ENCODE data around the gene HDAC2.
A peak's percentile ranks its signal among the peaks of the same experiment; 100 is the strongest.
"Not testable (repeated sequence)": the region's sequence is repeated elsewhere in the genome, so short reads cannot be mapped to it uniquely, and the experiment has no call there.

HDAC2 gene

DNA sequence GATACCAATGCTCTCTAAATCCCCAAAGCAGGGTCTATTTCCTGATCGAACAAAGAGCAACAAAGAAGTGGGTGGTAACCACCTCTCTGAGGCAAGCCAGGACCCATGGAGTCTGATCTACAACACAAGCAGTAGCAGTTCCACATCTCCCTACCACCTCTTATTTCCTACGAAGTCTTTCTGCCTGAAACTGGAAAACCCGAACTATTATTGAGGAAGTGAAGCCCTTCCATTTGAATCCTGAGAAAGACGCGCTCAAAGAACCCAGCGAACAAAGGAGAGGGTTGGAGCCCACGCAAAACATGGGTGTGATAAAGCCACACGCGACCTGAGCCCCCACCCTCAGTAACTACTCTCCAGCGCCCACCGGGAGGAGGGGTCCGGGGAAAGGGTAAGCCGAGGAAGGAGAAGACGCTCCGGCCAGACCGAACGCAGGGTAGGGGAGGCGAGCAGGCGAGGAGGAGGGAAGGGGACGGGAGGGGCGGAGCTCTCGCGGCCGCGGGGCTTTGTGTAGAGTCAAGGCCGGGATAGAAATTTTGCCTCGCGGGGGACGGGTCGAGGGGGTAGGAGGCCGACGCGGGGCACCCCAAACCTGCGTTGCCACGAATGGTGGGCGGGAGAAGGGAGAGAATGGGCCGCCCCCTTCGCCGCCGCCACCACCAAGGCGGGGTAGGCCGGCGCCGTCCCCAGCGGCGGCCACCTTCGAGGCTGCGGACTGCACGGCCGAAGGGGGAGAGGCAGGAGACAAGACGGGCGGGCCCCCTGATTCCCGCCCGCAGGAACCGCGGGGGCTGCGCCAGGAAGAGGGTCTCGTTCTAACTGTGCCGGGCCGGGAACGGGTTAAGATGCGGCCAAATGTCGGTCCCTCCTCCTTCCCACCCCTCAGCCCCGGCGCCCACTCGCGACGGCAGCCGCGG is 802 bp downstream of the HDAC2 start:
- peak; percentile 18 to 56 for DNase-seq

DNA sequence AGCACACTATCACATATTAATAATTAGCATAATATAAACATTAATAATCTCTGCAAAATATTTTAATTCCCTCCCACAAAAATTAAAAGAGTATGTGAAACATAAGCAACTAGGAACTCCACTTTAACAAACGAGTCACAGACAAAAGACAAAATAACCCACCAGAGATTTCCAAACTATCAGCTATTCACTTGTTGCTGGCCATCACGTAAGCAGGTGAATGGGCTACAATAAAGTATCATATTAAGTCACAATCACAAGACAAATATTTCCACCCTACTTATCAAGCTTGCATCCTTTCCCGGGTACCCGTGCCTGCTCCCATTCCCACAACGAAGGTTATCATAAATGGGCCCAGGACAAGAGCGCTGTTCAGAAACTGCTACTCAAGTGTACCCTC is 2.5 kb downstream of the HDAC2 start:
- no peak for DNase-seq

DNA sequence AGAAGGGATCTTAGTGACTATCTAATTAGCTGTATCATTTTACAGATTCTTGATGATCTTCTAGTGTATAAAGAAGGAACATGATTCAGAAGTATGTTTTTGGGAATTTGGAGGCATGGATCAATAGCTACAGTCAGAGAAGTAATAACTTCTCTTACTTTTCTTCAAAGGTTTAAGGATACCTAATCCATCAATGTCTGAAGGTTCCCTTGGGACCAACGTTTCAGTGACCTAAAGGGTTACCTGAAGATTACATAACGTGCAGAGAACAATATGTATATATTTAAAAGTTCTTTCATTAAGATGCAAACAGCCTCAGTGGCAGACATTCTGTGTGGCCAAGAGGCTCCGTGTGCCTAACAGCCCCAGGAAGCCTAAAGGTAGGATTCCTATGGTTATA is 3.2 kb downstream of the HDAC2 start:
- DNase-seq, result no peak

DNA sequence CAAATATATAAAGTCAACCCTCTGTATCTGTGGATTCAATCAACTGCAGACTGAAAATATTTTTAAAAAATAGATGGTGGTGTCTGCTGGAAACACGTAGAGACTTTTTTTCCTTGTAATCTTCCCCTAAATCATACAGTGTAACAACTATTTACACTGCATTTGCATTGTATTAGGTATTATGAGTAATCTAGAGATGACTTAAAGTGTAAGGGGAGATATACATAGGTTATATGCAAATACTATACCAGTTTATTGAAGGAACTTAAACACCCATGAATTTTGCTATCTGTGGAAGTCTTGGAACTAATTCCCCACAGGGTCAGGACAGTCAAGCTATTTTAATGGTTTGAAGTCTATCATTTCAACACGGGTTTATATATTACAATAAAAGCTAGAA is 10.2 kb downstream of the HDAC2 start:
- DNase-seq, result no peak

DNA sequence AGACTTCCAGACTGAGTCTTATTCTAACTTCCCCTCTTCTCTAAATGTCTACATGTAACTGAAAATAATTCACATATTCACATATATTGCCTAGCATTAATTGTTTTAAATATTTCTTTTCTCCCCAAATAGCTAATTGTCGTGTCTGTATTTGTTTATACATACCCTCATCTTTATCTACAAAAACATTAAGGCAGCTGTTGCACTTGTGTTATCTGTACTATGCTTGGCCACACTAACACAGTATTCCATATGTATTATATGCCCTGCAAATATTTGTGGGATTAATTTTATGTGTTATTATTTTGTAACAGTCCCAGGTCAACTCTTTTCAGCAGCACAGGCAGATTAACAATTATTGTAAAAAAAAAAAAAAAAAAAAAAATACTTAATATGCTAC is 11.7 kb downstream of the HDAC2 start:
- no peak for DNase-seq

DNA sequence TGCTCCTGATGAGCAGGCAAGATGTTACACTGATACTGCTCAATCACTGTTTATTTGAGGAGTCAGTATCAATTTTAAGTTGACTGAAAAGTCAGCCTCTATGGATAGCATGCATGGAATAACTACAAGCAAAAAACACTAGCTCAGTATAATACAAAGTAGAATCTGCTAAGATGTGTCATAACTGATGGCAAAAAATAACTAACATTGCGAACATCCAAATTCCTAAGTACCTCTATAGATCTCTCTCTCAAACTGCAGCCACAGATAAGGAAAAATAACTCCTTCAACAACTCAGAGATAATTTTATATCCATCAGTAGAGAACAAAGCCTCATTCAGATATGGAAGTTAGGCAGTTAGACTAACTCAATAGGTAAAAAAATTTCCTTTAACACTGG is 16.3 kb downstream of the HDAC2 start:
- DNase-seq, result no peak

DNA sequence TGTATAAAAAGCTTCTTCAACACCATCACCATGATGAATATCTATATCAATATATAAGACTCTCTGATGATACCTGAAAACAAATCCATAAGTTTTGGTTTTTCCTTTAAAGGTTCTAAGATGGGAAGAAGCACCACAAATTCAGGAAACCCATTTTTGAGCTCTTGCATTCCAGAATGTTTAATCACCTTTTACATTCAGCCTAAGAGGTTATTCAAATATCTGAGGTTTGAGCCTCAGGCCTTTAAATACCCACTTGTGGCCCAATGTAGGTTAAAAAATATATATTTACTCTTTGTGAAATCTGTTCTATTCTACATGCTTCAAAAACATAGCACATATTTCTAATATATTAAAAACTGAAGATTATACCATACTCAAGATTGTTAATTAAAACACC is 17.6 kb downstream of the HDAC2 start:
- no peak for DNase-seq

DNA sequence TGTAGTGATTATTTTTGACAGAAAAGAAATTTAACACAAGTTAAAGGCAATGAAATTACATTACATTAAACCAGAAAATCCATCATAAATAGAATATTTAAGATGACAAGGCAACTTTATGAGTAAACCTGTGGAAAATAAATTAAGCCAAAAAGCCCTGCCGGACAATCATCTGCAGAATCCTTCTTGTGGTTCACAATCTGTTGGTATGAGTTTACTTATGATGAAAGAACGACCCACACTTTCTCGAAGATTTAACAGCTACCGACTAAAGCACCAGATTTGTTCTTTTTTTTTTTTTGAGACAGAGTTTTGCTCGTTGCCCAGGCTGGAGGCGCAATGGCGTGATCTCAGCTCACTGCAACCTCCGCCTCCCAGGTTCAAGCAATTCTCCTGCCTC is 21.4 kb downstream of the HDAC2 start:
- DNase-seq, result no peak

DNA sequence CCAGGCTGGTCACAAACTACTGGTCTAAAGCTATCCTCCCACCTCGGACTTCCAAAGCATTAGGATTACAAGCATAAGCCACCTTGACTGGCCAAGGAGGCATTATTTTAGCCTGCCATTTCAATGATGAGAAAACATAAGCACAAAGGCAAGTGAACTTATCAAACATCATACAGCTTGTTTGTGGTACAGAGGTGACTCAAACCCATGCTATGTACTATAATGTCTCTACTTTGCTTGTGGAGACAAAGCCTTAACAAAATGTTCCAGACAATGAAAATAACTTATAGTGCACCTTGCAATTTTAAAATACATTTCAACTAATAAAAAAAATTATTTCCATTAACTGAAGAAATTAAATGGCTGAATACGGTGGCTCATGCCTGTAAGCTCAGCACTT is 26.2 kb downstream of the HDAC2 start:
- DNase-seq, result no peak

DNA sequence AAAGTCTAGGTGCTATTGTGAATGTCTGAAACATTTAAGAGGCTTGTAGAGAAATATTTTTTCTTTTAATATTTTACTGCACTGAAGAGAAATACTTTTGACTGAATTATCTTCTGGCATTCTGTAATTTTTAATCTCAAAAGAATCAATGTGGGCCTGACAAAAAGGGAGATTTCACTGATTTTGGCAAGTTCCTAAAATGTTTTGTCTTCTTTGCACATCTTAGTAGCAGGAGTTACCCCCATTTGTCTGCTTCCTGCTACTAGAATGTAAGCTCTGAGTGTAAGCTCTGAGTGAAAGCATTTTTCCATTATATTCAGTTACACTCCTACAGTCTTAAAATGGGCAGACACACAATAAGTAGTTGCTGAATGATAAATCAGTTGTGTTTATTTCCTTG is 31.1 kb downstream of the HDAC2 start:
- DNase-seq, result no peak

DNA sequence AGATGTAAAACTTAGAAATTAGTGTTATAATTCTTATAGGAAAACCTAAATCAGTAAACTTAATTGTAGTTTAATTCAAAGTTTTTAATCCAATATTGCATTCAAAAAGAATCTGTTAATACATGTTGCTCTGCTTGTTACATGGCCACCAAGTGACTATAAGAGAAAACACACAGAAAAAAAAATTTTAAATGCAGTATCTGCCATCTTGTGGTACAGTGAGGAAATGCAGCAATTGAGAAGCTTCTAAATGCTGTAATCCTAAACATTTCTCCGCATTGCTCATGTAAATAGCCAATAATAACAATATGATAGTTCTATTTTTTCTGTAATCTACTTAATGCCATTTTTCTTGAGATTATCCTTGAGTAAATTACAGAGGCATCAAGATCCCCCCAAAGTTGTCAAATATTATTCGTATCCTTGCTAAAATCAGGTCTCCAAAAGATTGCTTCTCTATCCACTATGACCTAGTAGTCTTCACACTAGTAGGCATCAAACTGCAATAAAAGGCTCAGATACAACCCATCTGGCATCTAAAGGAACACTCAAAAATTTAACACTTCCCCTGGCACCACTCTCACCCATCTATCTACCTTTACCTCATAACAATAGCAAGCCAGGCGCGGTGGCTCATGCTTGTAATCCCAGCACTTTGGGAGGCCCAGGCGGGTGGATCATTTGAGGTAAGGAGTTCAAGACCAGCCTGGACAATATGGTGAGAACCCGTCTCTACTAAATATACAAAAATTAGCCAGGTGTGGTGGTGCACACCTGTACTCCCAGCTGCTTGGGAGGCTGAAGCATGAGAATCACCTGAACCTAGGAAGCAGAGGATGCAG is 34.6 kb downstream of the HDAC2 start:
- DNase-seq, result peak; percentile 9 to 69

DNA sequence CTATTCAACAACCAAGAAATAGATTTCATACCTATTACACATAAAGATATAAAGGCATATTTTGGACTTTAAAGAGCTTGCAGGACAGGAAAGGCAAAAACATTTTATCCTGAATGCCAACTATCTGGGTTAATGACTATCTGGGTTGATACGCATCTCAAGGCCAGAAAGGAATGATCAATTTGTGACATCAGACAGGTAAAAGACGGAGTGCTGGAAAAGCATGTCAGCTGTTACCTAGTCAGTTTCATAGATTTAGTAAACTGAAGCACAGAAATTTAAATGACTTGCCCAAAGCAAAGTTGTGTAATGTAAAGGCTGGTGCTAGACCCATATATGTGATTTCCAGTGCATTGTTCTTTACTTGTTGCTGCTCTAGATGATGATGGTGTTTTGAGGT is 36.8 kb downstream of the HDAC2 start:
- DNase-seq, result no peak

DNA sequence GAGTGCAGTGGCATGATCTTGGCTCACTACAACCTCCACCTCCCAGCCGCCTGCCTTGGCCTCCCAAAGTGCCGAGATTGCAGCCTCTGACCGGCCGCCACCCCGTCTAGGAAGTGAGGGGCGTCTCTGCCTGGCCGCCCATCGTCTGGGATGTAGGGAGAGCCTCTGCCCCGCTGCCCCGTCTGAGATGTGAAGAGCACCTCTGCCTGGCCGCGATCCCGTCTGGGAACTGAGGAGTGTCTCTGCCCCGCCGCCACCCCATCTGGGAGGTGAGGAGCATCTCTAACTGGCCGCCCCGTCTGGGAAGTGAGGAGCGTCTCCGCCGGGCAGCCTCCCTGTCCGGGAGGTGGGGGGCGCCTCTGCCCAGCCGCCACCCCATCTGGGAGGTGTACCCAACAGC is 39.0 kb downstream of the HDAC2 start:
- not testable (repeated sequence) for DNase-seq

DNA sequence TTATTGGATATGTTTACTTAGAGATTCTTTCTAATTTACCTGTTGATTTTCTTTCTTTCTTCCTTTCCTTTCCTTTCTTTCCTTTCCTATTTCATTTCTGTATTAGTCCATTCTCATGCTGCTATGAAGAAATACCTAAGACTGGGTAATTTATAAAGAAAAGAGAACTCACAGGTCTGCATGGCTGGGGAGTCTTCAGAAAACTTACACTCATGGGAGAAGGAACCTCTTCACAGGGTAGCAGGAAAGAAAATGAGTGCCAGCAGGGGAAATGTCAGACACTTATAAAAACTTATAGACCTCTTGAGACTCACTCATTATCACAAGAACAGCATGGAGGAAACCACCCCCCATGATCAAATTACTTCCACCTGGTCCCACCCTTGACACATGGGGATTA is 40.8 kb downstream of the HDAC2 start:
- peak in 1 of 2 experiments; percentile 39 for DNase-seq

DNA sequence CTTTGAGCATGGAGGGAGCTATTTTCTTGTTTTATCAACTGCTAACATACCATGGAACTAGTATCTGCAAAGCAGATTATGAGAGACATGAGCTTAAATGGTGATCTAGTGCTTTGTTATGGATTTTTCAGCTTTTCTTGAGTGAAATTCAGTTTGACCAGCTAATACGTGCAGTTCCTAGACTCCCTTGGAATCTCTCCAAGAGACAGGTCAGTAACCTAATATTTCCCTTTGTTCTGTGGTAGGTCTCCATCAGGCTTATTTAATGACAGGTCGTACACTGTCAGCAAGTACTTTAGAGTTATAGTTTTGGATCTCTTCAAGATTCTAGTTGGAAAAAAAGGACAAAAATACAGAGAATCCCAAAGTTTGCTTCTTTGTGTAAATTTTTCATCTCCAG is 43.9 kb downstream of the HDAC2 start:
- no peak for DNase-seq

DNA sequence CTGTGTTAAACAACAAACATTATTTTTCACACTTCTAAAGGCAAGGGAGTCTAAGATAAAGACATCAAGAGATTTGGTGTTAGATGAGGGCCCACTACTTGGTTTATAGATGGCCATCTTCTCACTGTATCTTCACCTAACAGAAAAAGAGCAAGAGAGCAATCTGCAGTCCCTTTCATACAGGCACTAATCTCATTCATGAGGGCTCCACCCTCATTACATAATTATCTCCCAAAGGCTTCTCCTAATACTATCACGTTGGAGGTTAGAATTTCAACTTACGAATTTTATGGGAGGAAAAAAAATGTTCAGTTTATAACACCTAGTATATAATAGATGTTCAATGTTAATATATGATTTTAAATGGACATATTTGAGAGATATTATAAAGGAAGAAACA is 45.6 kb downstream of the HDAC2 start:
- DNase-seq, result no peak

DNA sequence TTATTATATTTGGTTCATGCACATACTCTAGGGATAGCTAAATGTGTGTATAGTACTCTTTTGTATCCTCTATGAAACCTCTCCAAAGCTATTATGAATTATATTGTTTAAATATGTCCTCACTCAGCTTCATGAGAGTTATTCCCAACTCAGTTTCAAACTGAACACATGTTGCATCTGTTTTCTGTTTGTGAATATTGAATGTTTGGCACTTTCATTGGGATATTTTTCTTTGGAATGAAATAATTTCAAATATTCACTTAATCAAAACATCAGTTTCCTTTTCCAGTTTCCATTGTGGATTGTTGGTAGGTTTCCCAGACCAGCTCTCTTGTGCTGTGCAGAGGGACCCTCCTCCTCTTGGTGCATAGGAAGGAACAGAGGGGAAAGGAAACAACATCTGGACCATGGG is 46.6 kb downstream of the HDAC2 start:
- no peak for DNase-seq

DNA sequence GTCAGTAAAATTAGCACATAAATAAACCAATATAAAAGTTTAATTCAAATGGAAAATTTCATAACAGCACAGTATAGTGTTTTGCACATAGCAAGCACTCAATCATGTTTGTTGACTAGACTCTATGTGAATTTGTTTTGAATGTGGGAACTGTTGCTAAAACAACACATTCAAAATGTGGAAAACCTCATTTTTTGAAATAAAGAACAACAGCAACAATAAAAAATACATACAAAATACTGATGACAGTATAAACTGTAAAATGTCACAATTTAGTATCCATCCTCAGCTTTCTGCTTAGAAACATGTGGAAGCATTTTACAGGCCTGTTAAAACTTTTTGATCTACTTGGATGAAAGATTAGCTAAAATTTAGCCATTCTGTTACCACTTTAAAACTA is 47.4 kb downstream of the HDAC2 start:
- DNase-seq, result no peak

DNA sequence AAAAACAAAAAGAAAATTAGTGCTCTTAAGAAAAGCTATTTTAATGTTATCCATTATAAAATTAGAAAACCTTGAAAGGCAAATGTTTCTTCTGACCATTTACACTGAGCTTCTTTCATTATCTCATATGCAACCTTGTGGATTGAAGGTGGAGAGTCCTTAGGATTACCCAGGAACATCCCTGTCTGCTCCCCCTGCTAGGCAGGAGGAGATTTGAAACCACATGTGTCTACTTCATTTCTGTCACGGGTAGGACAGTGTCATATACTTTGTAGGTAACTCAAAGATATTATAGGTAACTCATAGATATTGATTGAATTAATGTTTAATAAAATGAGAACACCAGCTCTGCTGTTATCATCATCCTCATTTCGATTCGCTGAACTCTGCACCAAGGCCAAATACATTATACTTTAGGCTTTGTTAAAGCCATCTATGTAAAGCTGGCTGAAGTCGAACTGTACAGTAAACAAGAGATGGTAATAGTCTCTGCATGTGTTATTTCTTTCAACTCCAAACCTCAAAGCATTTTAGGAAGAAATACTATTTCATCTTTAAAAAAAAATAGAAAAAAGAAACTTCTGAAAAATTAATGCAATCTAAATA is 49.5 kb downstream of the HDAC2 start:
- DNase-seq, result no peak

DNA sequence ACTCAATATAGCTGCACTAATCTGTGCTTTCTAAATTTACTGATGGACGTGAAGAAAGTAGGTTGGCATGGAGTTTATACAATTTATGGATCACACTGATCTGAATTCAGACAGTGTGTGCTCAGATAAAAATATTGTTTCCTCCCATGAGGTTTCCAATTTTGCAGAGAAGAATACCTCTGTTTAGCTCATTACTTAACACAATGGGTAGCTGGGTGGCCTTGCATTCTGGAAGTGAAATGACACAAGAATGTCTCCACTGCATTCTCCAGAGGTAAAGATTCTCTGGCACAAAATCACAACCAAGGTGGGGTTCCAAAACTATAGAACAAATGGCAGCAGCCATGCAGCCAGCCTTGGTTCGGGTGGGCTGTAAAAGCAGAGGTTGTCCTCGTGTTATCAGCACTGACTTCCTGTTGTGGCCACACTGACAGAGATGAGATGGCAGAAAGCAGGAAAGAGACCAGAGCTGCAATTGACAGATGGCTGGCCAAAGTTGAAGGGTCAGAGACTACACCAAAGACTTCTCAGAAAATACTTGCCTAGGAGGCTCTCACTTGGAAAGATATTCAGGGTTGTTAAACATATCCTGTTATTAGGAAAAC is 50.2 kb downstream of the HDAC2 start:
- no peak for DNase-seq

DNA sequence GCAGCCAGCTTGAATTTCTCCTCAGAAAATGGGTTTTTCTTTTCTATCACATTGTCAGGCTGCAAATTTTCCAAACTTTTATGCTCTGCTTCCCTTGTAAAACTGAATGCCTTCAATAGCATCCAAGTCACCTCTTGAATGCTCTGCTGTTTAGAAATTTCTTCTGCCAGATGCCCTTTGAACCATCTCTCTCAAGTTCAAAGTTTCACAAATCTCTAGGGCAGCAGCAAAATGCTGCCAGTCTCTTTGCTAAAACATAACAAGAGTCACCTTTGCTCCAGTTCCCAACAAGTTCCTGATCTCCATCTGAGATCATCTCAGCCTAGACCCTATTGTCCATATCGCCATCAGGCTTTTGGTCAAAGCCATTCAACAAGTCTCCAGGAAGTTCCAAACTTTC is 60.7 kb downstream of the HDAC2 start:
- DNase-seq, result not testable (repeated sequence)

DNA sequence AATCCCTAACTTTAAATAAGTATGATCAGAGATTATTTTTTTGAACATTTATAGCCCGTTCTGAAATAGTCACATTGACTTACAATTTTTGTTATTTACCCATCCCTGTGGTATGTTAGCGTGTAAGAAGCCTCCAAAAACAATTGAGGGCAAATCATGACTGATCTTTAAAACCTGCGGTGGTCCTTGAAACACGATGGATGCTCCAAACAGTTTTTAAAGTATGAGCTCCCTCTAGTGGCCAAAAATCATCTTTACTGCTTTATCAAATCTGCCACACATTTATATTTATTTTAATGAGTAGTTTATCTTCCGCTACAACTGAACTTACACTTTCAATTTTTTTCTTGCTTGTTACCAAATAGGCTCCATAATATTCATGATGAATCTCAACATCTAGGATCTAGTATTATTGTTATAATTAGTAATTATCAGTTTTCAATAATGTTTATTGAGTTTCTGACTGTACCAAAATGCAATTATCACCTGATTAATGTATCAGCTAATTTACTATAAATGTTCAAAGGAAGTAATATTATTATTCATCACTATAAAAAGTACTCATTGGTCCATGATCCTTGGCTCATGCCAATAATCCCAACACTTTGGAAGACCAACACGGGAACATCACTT is 61.6 kb downstream of the HDAC2 start:
- DNase-seq, result peak; percentile 16 to 74

DNA sequence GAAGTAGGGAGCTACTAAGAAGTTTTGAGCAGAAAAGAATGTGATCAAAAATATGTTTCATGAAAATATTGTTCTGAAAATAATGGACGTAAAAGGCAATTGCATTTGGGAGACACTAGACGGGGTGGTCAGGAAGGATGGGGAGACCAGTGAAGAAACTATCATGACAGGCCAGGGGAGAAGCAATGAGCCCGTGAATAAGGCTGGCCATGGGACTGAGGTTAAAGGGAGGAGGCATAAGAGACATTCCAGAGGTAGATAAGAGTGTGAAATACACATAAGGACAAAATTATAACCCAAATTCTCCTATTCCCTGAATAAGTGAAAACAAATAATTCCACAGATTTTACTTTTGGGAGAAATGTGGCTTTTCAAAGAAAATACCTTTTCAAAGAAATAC is 62.1 kb downstream of the HDAC2 start:
- no peak for DNase-seq

Data from NCI-H524 (cell line).